Transverse colon (tissue), 4 donors: ENCODE data around the gene SPAG6. TPM values are rescaled to one million over a fixed set of nuclear protein-coding genes. Genes with fewer than 3 reads are reported as not detected.
A peak's percentile ranks its signal among the peaks of the same experiment; 100 is the strongest.

ENCODE experiments used
- DNase-seq: peaks from one replicate; pipeline ENCODE4 v3.0.0-alpha.2; 2019
- H3K27ac ChIP-seq, 4 donors: fragments of 200-600 bp; sonication (generic); 2 replicates each; pipeline ENCODE4 v1.5.1; 2016 to 2018; ENCODE audit warnings: inconsistent platforms in 4 of 4
- H3K27me3 ChIP-seq: fragments of 200-600 bp; sonication (generic); 2 replicates; pipeline ENCODE4 v1.5.1; 2017; ENCODE audit warnings: inconsistent platforms
- H3K36me3 ChIP-seq, 4 donors: fragments of 200-600 bp; sonication (generic); 2 replicates each; pipeline ENCODE4 v1.5.1; 2017 to 2019; ENCODE audit warnings: inconsistent platforms in 4 of 4
- H3K4me1 ChIP-seq, 4 donors: fragments of 200-600 bp; sonication (generic); 2 replicates each; pipeline ENCODE4 v1.5.1; 2017 to 2020; ENCODE audit warnings: inconsistent platforms in 4 of 4
- H3K4me3 ChIP-seq, 4 donors: fragments of 200-600 bp; sonication (generic); 1 replicate in 1 of 4; 2 replicates in 3 of 4; pipeline versions ENCODE4 v1.5.1 to v1.6.1; 2017 to 2019; ENCODE audit warnings: inconsistent platforms in 4 of 4
- H3K9me3 ChIP-seq, 2 donors: fragments of 200-600 bp; sonication (generic); 2 replicates each; pipeline ENCODE4 v1.5.1; 2017 to 2019; ENCODE audit warnings: inconsistent platforms in 2 of 2
- EP300 ChIP-seq: sonication (generic); formaldehyde crosslinking; IDR thresholded peaks from one replicate; pipeline ENCODE4 v1.6.1; 2017; ENCODE audit warnings: antibody characterized with exemption, low read depth
- POLR2A ChIP-seq: fragments of 450-650 bp; IDR thresholded peaks from one replicate; pipeline ENCODE4 v1.6.1; 2016; ENCODE audit warnings: antibody characterized with exemption, mild to moderate bottlenecking, moderate library complexity
- POLR2AphosphoS5 ChIP-seq, 3 donors: sonication (generic); formaldehyde crosslinking; IDR thresholded peaks; one replicate each; pipeline ENCODE4 v1.6.1; 2016; ENCODE audit warnings: antibody characterized with exemption in 3 of 3
- WGBS, 2 donors: methylation state at CpG; one replicate each; pipeline ENCODE4 v1.1.5; 2018; ENCODE audit warnings: low coverage in 1 of 2; 5-methylcytosine and 5-hydroxymethylcytosine counted together
- in situ Hi-C, 4 donors: fragments of 200-750 bp; cut with MboI; loops; one replicate each; pipeline versions ENCODE4 v1.15.0 to v1.15.1; 2017; ENCODE audit warnings: low sequenced_read_pairs in 3 of 4, low pct_ligation_motif_present in 1 of 4, low pct_unique_long_range_greater_than_20kb in 1 of 4
- intact Hi-C: fragments of 100-400 bp; cut with DNase I; formaldehyde crosslinking; loops from one replicate; pipeline ENCODE4 v1.15.1; 2023; ENCODE audit warnings: low total_unique reads
- total RNA-seq, 4 donors: library from RNA; depleted of rRNA; stranded (reverse); fragments of >200 nt; gene quantifications; one replicate each; pipeline ENCODE4 v1.1.0, GENCODE V29; 2016
- TF ChIP-seq, protein P1 (sequence below), 5 experiments: fragments of 200-600 bp in 3 of 5; fragments of 450-650 bp in 2 of 5; sonication (generic) in 3 of 5; IDR thresholded peaks; 1 replicate in 2 of 5; 2 replicates in 3 of 5; pipeline ENCODE4 v1.5.1; 2016 to 2017; ENCODE audit warnings: antibody characterized with exemption in 5 of 5, inconsistent platforms in 3 of 5, mild to moderate bottlenecking in 2 of 5, moderate library complexity in 1 of 5

The SPAG6 gene
- total RNA-seq, 4 donors from 2014 or later, result not detected

DNA sequence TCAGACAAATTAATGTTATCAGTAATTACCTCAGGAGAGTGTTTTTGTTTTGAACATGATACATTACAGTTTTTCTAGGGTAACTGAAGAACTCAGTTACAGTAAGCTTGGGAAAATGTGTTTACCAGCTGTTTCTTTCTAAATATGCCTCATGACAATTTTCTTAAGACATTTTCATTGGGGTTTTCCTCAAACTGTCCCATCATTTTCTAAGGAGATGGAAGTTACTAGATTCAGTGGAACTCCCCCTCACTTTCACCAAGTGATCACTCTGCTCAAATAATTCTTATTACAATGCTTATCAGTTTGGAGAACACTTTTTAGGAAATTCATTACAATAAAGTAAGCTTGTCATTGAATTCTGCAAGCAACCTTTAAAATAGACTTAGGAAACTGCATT is 6.4 kb upstream of the SPAG6 start:
- Histone ChIP-seq H3K4me1 (peaks cover 21 to 46% (median 41%) of the 10 kb centered on the region in 4 donors), H3K36me3 (no peaks in the 10 kb centered on the region), H3K27me3 (peaks cover 91% of the 10 kb centered on the region), H3K9me3 (no peaks in the 10 kb centered on the region), H3K27ac (no peak overlapping the region), H3K4me3 (no peak overlapping the region)
- in situ Hi-C loops (no loop called here), intact Hi-C loops (no loop called here)
- DNase-seq, result no peak
- TF ChIP-seq EP300 (no peak), POLR2A (no peak), POLR2AphosphoS5 (IDR thresholded peaks at IDR 0.05) (no peak)
- TF ChIP-seq, protein P1, sequence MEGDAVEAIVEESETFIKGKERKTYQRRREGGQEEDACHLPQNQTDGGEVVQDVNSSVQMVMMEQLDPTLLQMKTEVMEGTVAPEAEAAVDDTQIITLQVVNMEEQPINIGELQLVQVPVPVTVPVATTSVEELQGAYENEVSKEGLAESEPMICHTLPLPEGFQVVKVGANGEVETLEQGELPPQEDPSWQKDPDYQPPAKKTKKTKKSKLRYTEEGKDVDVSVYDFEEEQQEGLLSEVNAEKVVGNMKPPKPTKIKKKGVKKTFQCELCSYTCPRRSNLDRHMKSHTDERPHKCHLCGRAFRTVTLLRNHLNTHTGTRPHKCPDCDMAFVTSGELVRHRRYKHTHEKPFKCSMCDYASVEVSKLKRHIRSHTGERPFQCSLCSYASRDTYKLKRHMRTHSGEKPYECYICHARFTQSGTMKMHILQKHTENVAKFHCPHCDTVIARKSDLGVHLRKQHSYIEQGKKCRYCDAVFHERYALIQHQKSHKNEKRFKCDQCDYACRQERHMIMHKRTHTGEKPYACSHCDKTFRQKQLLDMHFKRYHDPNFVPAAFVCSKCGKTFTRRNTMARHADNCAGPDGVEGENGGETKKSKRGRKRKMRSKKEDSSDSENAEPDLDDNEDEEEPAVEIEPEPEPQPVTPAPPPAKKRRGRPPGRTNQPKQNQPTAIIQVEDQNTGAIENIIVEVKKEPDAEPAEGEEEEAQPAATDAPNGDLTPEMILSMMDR (IDR thresholded peaks at IDR 0.05), result no peak

DNA sequence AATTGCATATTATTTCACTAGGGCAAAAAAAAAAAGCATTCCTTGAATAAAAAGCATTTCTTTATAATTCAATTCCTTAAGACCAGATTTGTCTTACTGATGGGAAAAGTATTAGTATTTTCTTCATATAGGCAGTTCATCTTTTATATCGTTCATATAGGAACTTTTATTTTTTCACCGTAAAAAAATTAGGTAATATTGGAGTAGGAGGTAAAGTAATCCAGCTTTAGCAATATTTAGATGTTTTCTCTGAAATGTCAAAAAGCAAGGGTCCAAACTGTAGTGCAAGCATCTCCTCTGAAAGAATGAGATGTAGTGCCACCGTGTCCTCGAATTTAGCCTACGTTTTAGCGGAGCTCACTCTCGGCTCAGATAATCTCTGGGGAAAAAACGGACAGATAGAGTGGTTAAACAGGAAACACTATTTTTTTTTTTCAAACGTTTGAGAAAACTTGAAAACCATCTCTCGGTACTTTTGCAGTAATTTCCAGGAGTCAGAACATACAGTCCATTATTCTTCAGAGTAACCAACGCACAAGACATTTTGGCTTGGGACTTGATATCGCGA is 5.5 kb upstream of the SPAG6 start:
- TF ChIP-seq, protein P1 (IDR thresholded peaks at IDR 0.05), result no peak
- TF ChIP-seq POLR2AphosphoS5 (IDR thresholded peaks at IDR 0.05) (peak in 2 of 3 donors; percentile 52 to 58), POLR2A (no peak), EP300 (no peak)
- Histone ChIP-seq H3K9me3 (no peaks in the 10 kb centered on the region), H3K36me3 (no peaks in the 10 kb centered on the region), H3K4me3 (peak overlapping the region in 3 of 4 donors; percentile 76 to 92 (median 90)), H3K4me1 (peaks cover 16 to 37% (median 34%) of the 10 kb centered on the region in 4 donors), H3K27ac (peak overlapping the region; percentile 92 to 97 (median 94)), H3K27me3 (peaks cover 91% of the 10 kb centered on the region)
- in situ Hi-C loops (no loop called here), intact Hi-C loops (no loop called here)
- DNase-seq, result no peak
- WGBS, 2 donors, result 1 to 2% methylated on average over 13 of the region's 13 CpGs

- in situ Hi-C loops, result no loop called here
- no peaks in the 10 kb centered on the region for H3K9me3 ChIP-seq
- intact Hi-C loops, result no loop called here
- 0 to 1% methylated on average over 4 to 48 of the region's 98 CpGs for WGBS, 2 donors
- H3K4me1 ChIP-seq, result peaks cover 11 to 36% (median 33%) of the 10 kb centered on the region in 4 donors
- TF ChIP-seq POLR2A (peak; percentile 61), EP300 (no peak), POLR2AphosphoS5 (IDR thresholded peaks at IDR 0.05) (no peak)
- peak overlapping the region; percentile 92 to 97 (median 94) for H3K27ac ChIP-seq
- H3K27me3 ChIP-seq, result peaks cover 91% of the 10 kb centered on the region
- H3K36me3 ChIP-seq, result no peaks in the 10 kb centered on the region
- peak overlapping the region; percentile 73 to 92 (median 83) for H3K4me3 ChIP-seq
- peak; percentile 65 for DNase-seq
Measured at GRCh38 chr10:22340329-22341189, 4.7 kb upstream of the SPAG6 start.

- Histone ChIP-seq H3K4me1 (peaks cover 3 to 30% (median 26%) of the 10 kb centered on the region in 4 donors), H3K4me3 (peak overlapping the region; percentile 73 to 92 (median 83)), H3K36me3 (no peaks in the 10 kb centered on the region), H3K27ac (peak overlapping the region; percentile 92 to 97 (median 94)), H3K27me3 (peaks cover 91% of the 10 kb centered on the region), H3K9me3 (no peaks in the 10 kb centered on the region)
- intact Hi-C loops, result no loop called here
- no peak for TF ChIP-seq POLR2AphosphoS5 (IDR thresholded peaks at IDR 0.05)
- no peak for DNase-seq
- in situ Hi-C loops, result no loop called here
- WGBS, 2 donors, result 3 to 10% methylated on average over 5 to 33 of the region's 40 CpGs
Measured at GRCh38 chr10:22341190-22341925, 3.9 kb upstream of the SPAG6 start.

DNA sequence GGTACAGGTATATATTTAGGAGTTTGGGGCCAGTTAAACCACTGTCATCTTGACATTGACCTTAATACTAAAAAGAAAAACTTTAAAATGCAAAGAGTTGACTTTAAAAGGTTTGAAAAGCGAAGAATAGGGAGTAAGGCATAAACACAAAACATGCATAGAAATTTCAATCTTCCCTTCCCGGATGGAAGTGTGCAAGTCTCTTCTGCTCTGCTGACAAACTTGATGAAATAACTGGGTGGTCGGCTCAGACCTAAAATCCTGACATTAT is 3.4 kb upstream of the SPAG6 start:
- Histone ChIP-seq H3K27ac (no peak overlapping the region), H3K4me3 (no peak overlapping the region), H3K4me1 (peaks cover 0 to 25% (median 21%) of the 10 kb centered on the region in 4 donors), H3K36me3 (no peaks in the 10 kb centered on the region), H3K9me3 (no peaks in the 10 kb centered on the region), H3K27me3 (peaks cover 91% of the 10 kb centered on the region)
- no peak for DNase-seq
- in situ Hi-C loops, result no loop called here
- intact Hi-C loops, result no loop called here
- TF ChIP-seq POLR2A (no peak), POLR2AphosphoS5 (IDR thresholded peaks at IDR 0.05) (peak in 1 of 3 donors; percentile 2)
- WGBS, 2 donors, result 37 to 43% methylated on average over 3 of the region's 3 CpGs
